Dedifferentiated amniotic fluid mesenchymal stem cell (primary cell): ENCODE results near the gene NDUFA3.

ENCODE experiments used
- DNase-seq: peaks from one replicate; pipeline ENCODE4 v3.0.0-alpha.2; 2016; ENCODE audit errors: extremely low spot score

NDUFA3 gene

GRCh38 chr19:54137699-54138488 lies 35.2 kb downstream of the NDUFA3 start, which contains the start of gene CNOT3:
Gene CNOT3, plus strand, starts transcription at chr19:54137762. Its CDS starts 5,217 bp downstream, at chr19:54142979.
- no peak for DNase-seq

DNA sequence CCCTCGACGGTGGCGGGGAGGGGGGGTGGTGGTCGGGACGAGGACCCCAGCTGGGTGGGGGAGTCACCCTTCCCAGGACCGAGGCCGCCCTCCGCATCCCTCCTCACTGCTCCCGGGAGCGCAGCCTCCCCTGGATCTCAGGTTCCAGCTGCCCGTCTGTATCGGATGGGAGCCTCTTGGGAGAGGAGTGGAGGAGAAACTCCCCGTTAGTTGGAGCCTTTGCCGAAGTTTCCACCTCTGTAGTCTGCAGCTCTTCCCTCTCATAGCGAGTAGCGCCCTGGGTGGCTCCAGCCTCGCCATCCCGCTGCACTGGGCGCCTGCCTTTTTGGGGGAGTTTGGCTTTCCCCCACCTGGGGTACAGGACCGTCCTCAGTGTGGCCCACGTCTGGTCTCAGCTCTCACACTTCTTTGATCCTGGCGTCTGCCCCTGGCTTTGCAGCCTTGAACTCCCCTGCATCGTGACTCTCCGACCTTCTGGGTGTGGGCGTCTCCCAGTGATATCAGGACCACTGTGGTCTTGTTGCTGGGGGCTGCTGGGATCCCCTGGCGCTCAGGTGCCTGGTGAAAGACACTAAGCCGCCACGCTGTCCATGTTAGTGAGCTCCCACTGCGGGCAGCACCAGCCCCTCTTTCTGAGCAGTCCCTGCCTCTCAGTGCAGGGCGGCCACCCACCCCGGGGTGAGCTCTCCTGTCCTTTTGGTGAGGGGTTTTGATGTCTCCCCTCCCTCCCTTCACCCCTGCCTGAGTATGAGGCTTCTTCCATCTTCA lies 36.0 kb downstream of the NDUFA3 start:
- DNase-seq: no peak

DNA sequence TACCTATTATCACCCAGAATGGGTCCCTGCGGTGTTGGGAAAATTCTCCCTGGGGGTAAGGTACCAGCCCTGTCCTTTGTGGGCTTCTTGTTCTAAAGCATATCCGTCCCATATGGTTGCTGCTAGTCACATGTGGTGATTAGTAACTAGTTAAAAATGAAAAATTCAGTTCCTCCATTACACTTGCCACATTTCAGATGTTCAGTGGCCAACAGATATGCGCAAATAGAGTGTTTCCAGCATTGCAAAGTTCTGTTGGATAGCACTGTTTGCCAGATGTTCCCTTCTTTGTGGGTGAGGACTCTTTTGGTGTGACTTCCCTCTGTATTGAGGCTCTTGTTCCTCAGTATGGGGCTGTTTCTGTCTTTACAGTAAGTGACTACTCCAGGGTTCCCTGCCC lies 38.7 kb downstream of the NDUFA3 start:
- no peak for DNase-seq

GRCh38 chr19:54142166-54142780 lies 39.6 kb downstream of the NDUFA3 start:
- DNase-seq: no peak

DNA sequence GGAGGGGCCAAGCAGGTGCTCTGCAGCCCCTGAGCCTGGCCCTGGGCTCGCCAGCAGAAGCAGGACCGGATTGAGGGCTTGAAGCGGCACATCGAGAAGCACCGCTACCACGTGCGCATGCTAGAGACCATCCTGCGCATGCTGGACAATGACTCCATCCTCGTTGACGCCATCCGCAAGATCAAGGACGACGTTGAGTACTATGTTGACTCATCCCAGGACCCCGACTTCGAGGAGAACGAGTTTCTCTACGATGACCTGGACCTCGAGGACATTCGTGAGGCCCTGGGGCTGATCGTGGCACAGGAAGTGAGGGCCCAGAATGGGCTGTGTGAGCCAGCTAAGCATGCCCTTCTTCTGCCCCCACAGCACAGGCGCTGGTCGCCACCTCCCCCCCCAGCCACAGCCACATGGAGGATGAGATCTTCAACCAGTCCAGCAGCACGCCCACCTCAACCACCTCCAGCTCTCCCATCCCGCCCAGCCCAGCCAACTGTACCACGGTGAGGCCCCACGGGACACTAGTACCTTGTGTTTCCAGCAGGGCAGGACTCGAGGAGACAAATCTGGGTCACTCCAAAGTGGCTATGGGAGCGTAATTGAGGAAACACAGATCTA lies 43.0 kb downstream of the NDUFA3 start:
- DNase-seq: no peak

DNA sequence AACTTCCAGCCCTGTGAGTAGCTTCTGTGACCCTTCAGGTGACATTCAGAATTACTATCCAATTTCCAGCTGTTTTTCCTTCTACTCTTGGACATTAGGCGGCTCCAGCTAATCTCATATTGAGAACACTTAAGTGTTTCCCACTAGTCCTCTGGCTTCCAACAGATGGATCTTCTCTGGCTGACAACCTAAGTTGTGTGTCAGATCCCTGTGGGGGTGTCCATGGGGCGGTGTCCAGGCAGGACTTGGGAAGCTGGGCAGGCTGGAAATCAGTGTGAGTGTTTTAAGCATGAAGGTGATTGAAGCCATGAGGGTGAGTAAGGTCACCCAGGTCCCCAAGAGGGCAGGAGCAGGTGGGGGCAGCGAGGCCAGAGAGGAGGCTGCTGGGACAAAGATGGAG lies 45.0 kb downstream of the NDUFA3 start:
- DNase-seq: no peak

GRCh38 chr19:54148158-54148557 lies 45.5 kb downstream of the NDUFA3 start:
- no peak for DNase-seq

DNA sequence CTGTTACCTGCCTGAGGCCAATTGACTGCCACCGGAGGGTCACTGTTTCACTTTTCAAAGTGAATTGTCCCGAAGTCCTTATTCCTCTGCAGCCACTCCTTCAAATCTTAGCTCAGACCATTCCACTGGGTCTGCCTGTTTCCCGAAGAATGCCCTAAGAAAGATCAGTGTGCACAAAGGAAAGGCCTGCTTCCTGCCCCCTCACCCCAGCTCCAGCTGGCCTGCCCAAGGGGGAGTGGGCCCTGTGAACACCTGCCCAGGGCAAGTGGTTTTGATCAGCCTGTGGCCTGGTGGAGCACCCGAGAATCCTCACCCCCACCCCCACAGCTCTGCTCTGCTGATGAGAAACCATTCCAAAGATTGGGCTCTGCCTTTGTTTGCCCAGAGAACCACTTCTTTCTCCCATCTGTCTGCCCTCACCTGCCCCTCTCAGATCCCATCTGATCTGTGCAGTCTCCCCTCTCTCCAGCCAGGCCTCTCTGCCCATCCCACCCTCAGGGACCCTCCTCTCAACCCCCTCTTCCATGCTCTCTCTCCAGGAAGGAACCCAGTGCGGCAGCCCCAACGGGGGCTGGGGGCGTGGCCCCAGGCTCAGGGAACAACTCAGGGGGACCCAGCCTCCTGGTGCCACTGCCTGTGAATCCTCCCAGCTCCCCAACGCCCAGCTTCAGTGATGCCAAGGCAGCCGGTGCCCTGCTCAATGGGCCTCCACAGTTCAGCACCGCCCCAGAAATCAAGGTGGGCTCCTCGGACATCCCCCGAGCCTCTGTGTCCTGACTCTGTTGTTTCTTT lies 46.6 kb downstream of the NDUFA3 start:
- DNase-seq: no peak

- DNase-seq: no peak
These were observed 48.8 kb downstream of the NDUFA3 start for GRCh38 chr19:54151362-54152035.

- no peak for DNase-seq
These were observed 49.6 kb downstream of the NDUFA3 start for GRCh38 chr19:54152267-54152666.

DNA sequence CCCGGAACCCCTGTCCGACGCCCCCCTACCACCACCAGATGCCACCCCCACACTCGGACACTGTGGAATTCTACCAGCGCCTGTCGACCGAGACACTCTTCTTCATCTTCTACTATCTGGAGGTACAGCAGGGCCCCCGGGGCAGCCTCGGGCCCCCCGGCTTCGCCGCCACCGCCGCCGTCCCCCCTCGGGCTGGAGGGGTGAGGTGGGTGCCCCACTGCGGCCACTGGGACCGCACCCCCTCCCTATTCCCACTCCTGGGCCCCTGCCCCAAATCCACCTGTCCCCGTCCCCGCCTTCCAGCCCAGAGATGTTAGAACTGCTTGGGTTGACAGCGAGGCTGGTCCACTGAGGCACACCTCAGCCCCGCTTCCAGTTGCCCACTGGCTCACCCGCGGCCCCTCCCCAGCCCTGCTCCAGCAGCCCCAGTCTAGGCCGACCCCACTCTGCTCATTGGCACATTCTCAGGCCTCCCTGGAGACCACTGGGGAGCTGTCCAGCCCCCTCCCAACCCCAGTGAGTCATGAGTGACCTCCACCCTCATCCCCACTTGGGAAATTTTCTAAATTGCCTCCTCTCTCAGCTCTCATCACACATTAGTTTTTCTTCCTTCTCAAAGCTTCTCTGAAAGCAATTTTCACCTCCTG lies 50.3 kb downstream of the NDUFA3 start:
- no peak for DNase-seq

- DNase-seq: no peak
These were observed 51.2 kb downstream of the NDUFA3 start for GRCh38 chr19:54153731-54154326.

GRCh38 chr19:54154603-54155345 lies 52.1 kb downstream of the NDUFA3 start:
- no peak for DNase-seq

- DNase-seq: no peak
These were observed 53.0 kb downstream of the NDUFA3 start for GRCh38 chr19:54155694-54156093.

GRCh38 chr19:54156490-54156889 lies 53.8 kb downstream of the NDUFA3 start:
- no peak for DNase-seq

DNA sequence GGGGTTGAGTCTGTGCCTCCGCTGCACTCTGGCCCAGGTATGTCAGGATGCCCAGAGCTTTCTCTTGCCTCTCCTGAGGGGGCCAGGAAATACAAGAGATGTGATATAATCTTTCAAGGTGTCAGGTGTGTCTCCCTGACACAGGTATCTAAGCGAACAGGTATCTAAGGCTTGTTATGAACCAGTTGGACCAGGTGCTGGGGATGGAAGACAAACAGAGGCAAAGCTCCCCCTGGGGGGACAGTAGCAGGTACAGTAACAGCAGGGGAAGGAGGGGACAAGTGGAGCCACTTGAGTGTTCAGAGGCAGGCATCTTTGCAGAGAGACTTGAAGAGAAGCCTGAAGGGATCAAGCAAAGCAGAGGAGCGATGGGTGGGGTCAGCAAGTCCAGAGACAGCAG lies 54.3 kb downstream of the NDUFA3 start:
- DNase-seq: no peak
